ENCODE measurements around the gene ZNF410.

Gene ZNF410

GRCh38 chr14:73887318-73887616 is 608 bp downstream of the ZNF410 start:
- peak overlapping the region; percentile 89 for H3K9ac ChIP-seq (ENCODE audit: low read depth, low read length)
- H3K36me3 ChIP-seq (ENCODE audit: insufficient read depth, low read length), result peaks cover 6% of the 10 kb centered on the region
- peaks cover 70% of the 10 kb centered on the region for H3K79me2 ChIP-seq (ENCODE audit: insufficient read depth, low read length)
- peak overlapping the region; percentile 71 to 94 for H3K4me3 ChIP-seq (ENCODE audit: low read depth in 1 of 2, low read length in 2 of 2)
- peak overlapping the region; percentile 88 for H2AFZ ChIP-seq (ENCODE audit: low read depth, low read length)
- H3K9me3 ChIP-seq (ENCODE audit: insufficient read depth, low read length, severe bottlenecking), result no peaks in the 10 kb centered on the region
- no peaks in the 10 kb centered on the region for H3K27me3 ChIP-seq (ENCODE audit: insufficient read depth, low read length, poor library complexity)
- H3K4me1 ChIP-seq (ENCODE audit: insufficient read depth, low read length), result peaks cover 44% of the 10 kb centered on the region
- H3K4me2 ChIP-seq (ENCODE audit: insufficient read depth, low read length), result peak overlapping the region; percentile 69
- ATAC-seq (ENCODE audit: insufficient read depth, low read depth) (peak; percentile 15; the same call in 2 of the 3 replicates), DNase-seq (peak; percentile 26)
- peaks cover 10% of the 10 kb centered on the region; the same call in 1 of the 2 replicates for H4K20me1 ChIP-seq (ENCODE audit: insufficient read depth, low read length)
- peak overlapping the region; percentile 83 for H3K27ac ChIP-seq (ENCODE audit: low read length)
- no peak for TF ChIP-seq EZH2 (IDR thresholded peaks at IDR 0.05; ENCODE audit: borderline replicate concordance, low read depth, low read length, severe bottlenecking)
- TF ChIP-seq CTCF (IDR thresholded peaks at IDR 0.05; ENCODE audit: borderline replicate concordance, extremely low read depth, low read length, poor library complexity, severe bottlenecking), result no peak

- H3K27ac ChIP-seq (ENCODE audit: low read length), result peak overlapping the region; percentile 83
Observed at GRCh38 chr14:73887694-73888459, 1.2 kb downstream of the ZNF410 start.

GRCh38 chr14:73888460-73888725 is 1.7 kb downstream of the ZNF410 start:
- Histone ChIP-seq H4K20me1 (ENCODE audit: insufficient read depth, low read length) (peaks cover 15% of the 10 kb centered on the region; the same call in 1 of the 2 replicates), H3K4me2 (ENCODE audit: insufficient read depth, low read length) (peak overlapping the region; percentile 69), H3K4me3 (ENCODE audit: low read depth in 1 of 2, low read length in 2 of 2) (peak overlapping the region in 1 of 2 experiments; percentile 71; a peak in 2 of 4 replicates), H3K27me3 (ENCODE audit: insufficient read depth, low read length, poor library complexity) (no peaks in the 10 kb centered on the region), H3K36me3 (ENCODE audit: insufficient read depth, low read length) (peaks cover 14% of the 10 kb centered on the region), H3K79me2 (ENCODE audit: insufficient read depth, low read length) (peaks cover 79% of the 10 kb centered on the region), H3K9ac (ENCODE audit: low read depth, low read length) (peak overlapping the region; percentile 89), H3K27ac (ENCODE audit: low read length) (no peak overlapping the region), H3K4me1 (ENCODE audit: insufficient read depth, low read length) (peaks cover 44% of the 10 kb centered on the region), H2AFZ (ENCODE audit: low read depth, low read length) (no peak overlapping the region), H3K9me3 (ENCODE audit: insufficient read depth, low read length, severe bottlenecking) (no peaks in the 10 kb centered on the region)
- ATAC-seq (ENCODE audit: insufficient read depth, low read depth) (no peak), DNase-seq (no peak)
- TF ChIP-seq EZH2 (IDR thresholded peaks at IDR 0.05; ENCODE audit: borderline replicate concordance, low read depth, low read length, severe bottlenecking), result no peak
- TF ChIP-seq CTCF (IDR thresholded peaks at IDR 0.05; ENCODE audit: borderline replicate concordance, extremely low read depth, low read length, poor library complexity, severe bottlenecking), result no peak

More at GRCh38 chr14:73887694-73888459, 1.2 kb downstream of the ZNF410 start:
- Histone ChIP-seq H4K20me1 (ENCODE audit: insufficient read depth, low read length) (peaks cover 12% of the 10 kb centered on the region; the same call in 1 of the 2 replicates), H3K9ac (ENCODE audit: low read depth, low read length) (peak overlapping the region; percentile 89), H2AFZ (ENCODE audit: low read depth, low read length) (no peak overlapping the region), H3K36me3 (ENCODE audit: insufficient read depth, low read length) (peaks cover 9% of the 10 kb centered on the region), H3K4me2 (ENCODE audit: insufficient read depth, low read length) (peak overlapping the region; percentile 69), H3K9me3 (ENCODE audit: insufficient read depth, low read length, severe bottlenecking) (no peaks in the 10 kb centered on the region), H3K4me1 (ENCODE audit: insufficient read depth, low read length) (peaks cover 44% of the 10 kb centered on the region), H3K4me3 (ENCODE audit: low read depth in 1 of 2, low read length in 2 of 2) (peak overlapping the region; percentile 71 to 94), H3K79me2 (ENCODE audit: insufficient read depth, low read length) (peaks cover 74% of the 10 kb centered on the region), H3K27me3 (ENCODE audit: insufficient read depth, low read length, poor library complexity) (no peaks in the 10 kb centered on the region)
- TF ChIP-seq CTCF (IDR thresholded peaks at IDR 0.05; ENCODE audit: borderline replicate concordance, extremely low read depth, low read length, poor library complexity, severe bottlenecking) (no peak), EZH2 (IDR thresholded peaks at IDR 0.05; ENCODE audit: borderline replicate concordance, low read depth, low read length, severe bottlenecking) (no peak)
- ATAC-seq (ENCODE audit: insufficient read depth, low read depth) (no peak), DNase-seq (no peak)

All from DND-41 (cell line).